ENCODE results near the gene ASB15. TPM values are rescaled to one million over a fixed set of nuclear protein-coding genes. Genes with fewer than 3 reads are reported as not detected.

Gene ASB15
- total RNA-seq, 5 donors from 2014 or later (not counting 1 experiment from before 2014, with no cell fraction given), result not detected

GRCh38 chr7:123571187-123571586, 30.4 kb upstream of the ASB15 start:
- DNase-seq (no peak), ATAC-seq (replicated peaks in 1 of 4) (no peak)
- ChIA-PET CTCF (no interaction called here), POLR2A (no interaction called here)
- no peaks in the 10 kb centered on the region for H3K4me1 Mint-ChIP-seq
- no peak overlapping the region for H3K27ac Mint-ChIP-seq
- H3K36me3 ChIP-seq (ENCODE audit: control insufficient read depth in 2 of 2, extremely low read depth in 1 of 2, insufficient read depth in 1 of 2, low read length in 1 of 2), result no peaks in the 10 kb centered on the region
- no peak overlapping the region for H3K4me3 Mint-ChIP-seq
- no peaks in the 10 kb centered on the region for H3K9me3 ChIP-seq
- peaks cover 0 to 3% of the 10 kb centered on the region in 2 experiments for H3K27me3 ChIP-seq (replicated peaks in 1 of 2; ENCODE audit: control insufficient read depth in 2 of 2, extremely low read depth in 1 of 2, insufficient read depth in 2 of 2, low read length in 1 of 2)
- no peaks in the 10 kb centered on the region for H3K36me3 Mint-ChIP-seq
- no peak overlapping the region for H3K4me3 ChIP-seq (ENCODE audit: control insufficient read depth in 1 of 2, extremely low read depth in 1 of 2, low read length in 1 of 2)
- no peak overlapping the region for H3K27ac ChIP-seq (ENCODE audit: low read length)
- peaks cover 0 to 7% of the 10 kb centered on the region in 2 donors for H3K27me3 Mint-ChIP-seq
- no peaks in the 10 kb centered on the region for H3K9me3 Mint-ChIP-seq
- WGBS (ENCODE audit: insufficient coverage), result no CpG with 5 or more reads among the region's 1 CpG
- H3K4me1 ChIP-seq (ENCODE audit: control insufficient read depth in 1 of 2, extremely low read depth in 1 of 2, insufficient read depth in 2 of 2, low read length in 2 of 2), result no peaks in the 10 kb centered on the region

GRCh38 chr7:123571684-123572083, 29.9 kb upstream of the ASB15 start:
- no peak overlapping the region for H3K4me3 ChIP-seq (ENCODE audit: control insufficient read depth in 1 of 2, extremely low read depth in 1 of 2, low read length in 1 of 2)
- Mint-ChIP-seq H3K36me3 (no peaks in the 10 kb centered on the region), H3K4me3 (no peak overlapping the region), H3K9me3 (no peaks in the 10 kb centered on the region), H3K27ac (no peak overlapping the region), H3K4me1 (no peaks in the 10 kb centered on the region), H3K27me3 (peaks cover 0 to 7% of the 10 kb centered on the region in 2 donors)
- DNase-seq, result no peak
- no peak for ATAC-seq (replicated peaks in 1 of 4)
- H3K36me3 ChIP-seq (ENCODE audit: control insufficient read depth in 2 of 2, extremely low read depth in 1 of 2, insufficient read depth in 1 of 2, low read length in 1 of 2), result no peaks in the 10 kb centered on the region
- POLR2A ChIA-PET, result no interaction called here
- CTCF ChIA-PET, result no interaction called here
- no peaks in the 10 kb centered on the region for H3K9me3 ChIP-seq
- 50% methylated on average over 1 of the region's 1 CpG for WGBS (ENCODE audit: insufficient coverage)
- H3K27ac ChIP-seq (ENCODE audit: low read length), result no peak overlapping the region
- H3K4me1 ChIP-seq (ENCODE audit: control insufficient read depth in 1 of 2, extremely low read depth in 1 of 2, insufficient read depth in 2 of 2, low read length in 2 of 2), result no peaks in the 10 kb centered on the region
- H3K27me3 ChIP-seq (replicated peaks in 1 of 2; ENCODE audit: control insufficient read depth in 2 of 2, extremely low read depth in 1 of 2, insufficient read depth in 2 of 2, low read length in 1 of 2), result peaks cover 0 to 3% of the 10 kb centered on the region in 2 experiments

GRCh38 chr7:123573341-123573740, 28.3 kb upstream of the ASB15 start:
- Histone ChIP-seq H3K27me3 (replicated peaks in 1 of 2; ENCODE audit: control insufficient read depth in 2 of 2, extremely low read depth in 1 of 2, insufficient read depth in 2 of 2, low read length in 1 of 2) (peaks cover 0 to 5% of the 10 kb centered on the region in 2 experiments), H3K4me3 (ENCODE audit: control insufficient read depth in 1 of 2, extremely low read depth in 1 of 2, low read length in 1 of 2) (no peak overlapping the region), H3K4me1 (ENCODE audit: control insufficient read depth in 1 of 2, extremely low read depth in 1 of 2, insufficient read depth in 2 of 2, low read length in 2 of 2) (no peaks in the 10 kb centered on the region), H3K9me3 (no peaks in the 10 kb centered on the region), H3K36me3 (ENCODE audit: control insufficient read depth in 2 of 2, extremely low read depth in 1 of 2, insufficient read depth in 1 of 2, low read length in 1 of 2) (no peaks in the 10 kb centered on the region), H3K27ac (ENCODE audit: low read length) (no peak overlapping the region)
- no CpG with 5 or more reads among the region's 3 CpGs for WGBS (ENCODE audit: insufficient coverage)
- CTCF ChIA-PET, result interaction anchor here in 1 of 2 donors (1.0 kb wide), 1 partner anchor 8 kb away, joined by 3 read pairs; no protein-coding TSS in a partner anchor
- no peak for DNase-seq
- Mint-ChIP-seq H3K4me3 (no peak overlapping the region), H3K27ac (no peak overlapping the region), H3K36me3 (no peaks in the 10 kb centered on the region), H3K9me3 (no peaks in the 10 kb centered on the region), H3K4me1 (no peaks in the 10 kb centered on the region), H3K27me3 (peaks cover 6% of the 10 kb centered on the region in 2 donors)
- no peak for ATAC-seq (replicated peaks in 1 of 4)
- POLR2A ChIA-PET, result interaction anchor here in 1 of 2 donors (0.6 kb wide), 1 partner anchor 336 kb away, joined by 4 read pairs; no protein-coding TSS in a partner anchor

GRCh38 chr7:123573896-123574467, 27.6 kb upstream of the ASB15 start:
- CTCF ChIA-PET, result interaction anchor here in 1 of 2 donors (1.0 kb wide), 1 partner anchor 8 kb away, joined by 3 read pairs; no protein-coding TSS in a partner anchor

GRCh38 chr7:123579416-123579815, 22.2 kb upstream of the ASB15 start:
- Histone ChIP-seq H3K36me3 (ENCODE audit: control insufficient read depth in 2 of 2, extremely low read depth in 1 of 2, insufficient read depth in 1 of 2, low read length in 1 of 2) (no peaks in the 10 kb centered on the region), H3K27ac (ENCODE audit: low read length) (no peak overlapping the region), H3K4me3 (ENCODE audit: control insufficient read depth in 1 of 2, extremely low read depth in 1 of 2, low read length in 1 of 2) (no peak overlapping the region), H3K27me3 (replicated peaks in 1 of 2; ENCODE audit: control insufficient read depth in 2 of 2, extremely low read depth in 1 of 2, insufficient read depth in 2 of 2, low read length in 1 of 2) (peaks cover 2 to 4% of the 10 kb centered on the region in 2 experiments), H3K9me3 (no peaks in the 10 kb centered on the region), H3K4me1 (ENCODE audit: control insufficient read depth in 1 of 2, extremely low read depth in 1 of 2, insufficient read depth in 2 of 2, low read length in 2 of 2) (no peaks in the 10 kb centered on the region)
- no peak for DNase-seq
- no peaks in the 10 kb centered on the region for H3K36me3 Mint-ChIP-seq
- CTCF ChIA-PET, result interaction anchor here in 1 of 2 donors (1.0 kb wide), 1 partner anchor 17 kb away, joined by 3 read pairs; no protein-coding TSS in a partner anchor
- H3K27ac Mint-ChIP-seq, result no peak overlapping the region
- H3K4me1 Mint-ChIP-seq, result no peaks in the 10 kb centered on the region
- H3K27me3 Mint-ChIP-seq, result peaks cover 19 to 20% of the 10 kb centered on the region in 2 donors
- ATAC-seq (replicated peaks in 1 of 4), result no peak
- POLR2A ChIA-PET, result interaction anchor here in 1 of 2 donors (0.6 kb wide), 1 partner anchor 37 kb away, joined by 3 read pairs; no protein-coding TSS in a partner anchor
- no peak overlapping the region for H3K4me3 Mint-ChIP-seq
- H3K9me3 Mint-ChIP-seq, result no peaks in the 10 kb centered on the region

More at GRCh38 chr7:123573896-123574467, 27.6 kb upstream of the ASB15 start:
- WGBS (ENCODE audit: insufficient coverage), result no CpG with 5 or more reads among the region's 2 CpGs
- Histone ChIP-seq H3K4me3 (ENCODE audit: control insufficient read depth in 1 of 2, extremely low read depth in 1 of 2, low read length in 1 of 2) (no peak overlapping the region), H3K36me3 (ENCODE audit: control insufficient read depth in 2 of 2, extremely low read depth in 1 of 2, insufficient read depth in 1 of 2, low read length in 1 of 2) (no peaks in the 10 kb centered on the region), H3K4me1 (ENCODE audit: control insufficient read depth in 1 of 2, extremely low read depth in 1 of 2, insufficient read depth in 2 of 2, low read length in 2 of 2) (no peaks in the 10 kb centered on the region), H3K27me3 (replicated peaks in 1 of 2; ENCODE audit: control insufficient read depth in 2 of 2, extremely low read depth in 1 of 2, insufficient read depth in 2 of 2, low read length in 1 of 2) (peaks cover 0 to 5% of the 10 kb centered on the region in 2 experiments), H3K9me3 (no peaks in the 10 kb centered on the region), H3K27ac (ENCODE audit: low read length) (no peak overlapping the region)
- Mint-ChIP-seq H3K27me3 (peaks cover 10% of the 10 kb centered on the region in 2 donors), H3K4me3 (no peak overlapping the region), H3K36me3 (no peaks in the 10 kb centered on the region), H3K27ac (no peak overlapping the region), H3K4me1 (no peaks in the 10 kb centered on the region), H3K9me3 (no peaks in the 10 kb centered on the region)
- no peak for DNase-seq
- no peak for ATAC-seq (replicated peaks in 1 of 4)
- POLR2A ChIA-PET, result interaction anchor here in 1 of 2 donors (0.6 kb wide), 1 partner anchor 337 kb away, joined by 4 read pairs; no protein-coding TSS in a partner anchor

- peak in 1 of 4 experiments; percentile 48 for ATAC-seq (replicated peaks in 1 of 4)
Measured at GRCh38 chr7:123580406-123581161, 21.0 kb upstream of the ASB15 start.

More at GRCh38 chr7:123580406-123581161, 21.0 kb upstream of the ASB15 start:
- Mint-ChIP-seq H3K4me1 (no peaks in the 10 kb centered on the region), H3K9me3 (no peaks in the 10 kb centered on the region), H3K27ac (no peak overlapping the region), H3K4me3 (no peak overlapping the region), H3K27me3 (peaks cover 19 to 20% of the 10 kb centered on the region in 2 donors), H3K36me3 (no peaks in the 10 kb centered on the region)
- Histone ChIP-seq H3K9me3 (no peaks in the 10 kb centered on the region), H3K4me3 (ENCODE audit: control insufficient read depth in 1 of 2, extremely low read depth in 1 of 2, low read length in 1 of 2) (no peak overlapping the region), H3K27me3 (replicated peaks in 1 of 2; ENCODE audit: control insufficient read depth in 2 of 2, extremely low read depth in 1 of 2, insufficient read depth in 2 of 2, low read length in 1 of 2) (peaks cover 2 to 4% of the 10 kb centered on the region in 2 experiments), H3K27ac (ENCODE audit: low read length) (no peak overlapping the region), H3K4me1 (ENCODE audit: control insufficient read depth in 1 of 2, extremely low read depth in 1 of 2, insufficient read depth in 2 of 2, low read length in 2 of 2) (no peaks in the 10 kb centered on the region), H3K36me3 (ENCODE audit: control insufficient read depth in 2 of 2, extremely low read depth in 1 of 2, insufficient read depth in 1 of 2, low read length in 1 of 2) (no peaks in the 10 kb centered on the region)
- ChIA-PET POLR2A (interaction anchor here in 1 of 2 donors (0.7 kb wide), 1 partner anchor 1232 kb away, joined by 4 read pairs; no protein-coding TSS in a partner anchor), CTCF (interaction anchor here in 1 of 2 donors (1.4 kb wide), 1 partner anchor 7 kb away, joined by 3 read pairs; no protein-coding TSS in a partner anchor)
- whole genome bisulfite sequencing (ENCODE audit: insufficient coverage), result 44% methylated on average over 3 of the region's 8 CpGs
- DNase-seq, result peak in 1 of 35 experiments; percentile 31
